Measurements from ENCODE around the gene ZNF311. TPM values are rescaled to one million over a fixed set of nuclear protein-coding genes. Genes with fewer than 3 reads are reported as not detected.
A peak's percentile ranks its signal among the peaks of the same experiment; 100 is the strongest.

The ZNF311 gene
- polyA plus RNA-seq, 1 donor (not counting 4 experiments of a cell fraction or from before 2014, with no cell fraction given) = 2.7 TPM

DNA sequence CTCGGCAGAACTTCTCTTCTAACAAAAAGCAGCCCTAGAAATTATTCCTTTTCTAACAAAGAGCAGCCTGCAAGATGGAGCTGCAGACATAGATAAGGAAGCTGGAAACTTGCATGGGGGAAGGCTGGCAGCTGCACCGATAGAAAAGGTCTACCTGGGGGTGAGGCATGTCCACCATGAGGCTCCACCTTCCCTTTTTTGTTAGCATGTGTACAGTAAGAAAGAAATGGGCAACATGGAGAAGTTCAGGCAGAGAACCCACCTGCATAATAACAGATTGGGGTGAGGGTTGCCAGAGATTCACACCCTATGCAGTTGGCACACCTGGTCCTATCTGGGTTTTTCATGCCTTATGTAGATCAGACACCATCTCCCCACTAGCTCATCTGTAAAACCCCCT lies 25.4 kb downstream of the ZNF311 start:
- Histone ChIP-seq H3K4me1 (ENCODE audit: control insufficient read depth, extremely low read depth, insufficient read depth, low read length) (peaks cover 35% of the 10 kb centered on the region), H3K27me3 (ENCODE audit: control insufficient read depth, extremely low read depth, insufficient read depth, low read length) (no peaks in the 10 kb centered on the region), H3K36me3 (ENCODE audit: control insufficient read depth in 2 of 2, extremely low read depth in 1 of 2, insufficient read depth in 2 of 2, low read length in 2 of 2) (no peaks in the 10 kb centered on the region), H4K20me1 (ENCODE audit: control insufficient read depth, extremely low read depth, insufficient read depth, low read length) (no peaks in the 10 kb centered on the region), H3K4me3 (ENCODE audit: control insufficient read depth in 2 of 3, extremely low read depth in 1 of 3, insufficient read depth in 2 of 3, low read depth in 1 of 3, low read length in 3 of 3) (no peak overlapping the region), H3K27ac (ENCODE audit: control insufficient read depth, insufficient read depth, low read length) (no peak overlapping the region), H3K79me2 (ENCODE audit: control insufficient read depth, insufficient read depth, low read length) (no peaks in the 10 kb centered on the region), H3K9ac (ENCODE audit: control insufficient read depth, extremely low read depth, insufficient read depth, low read length) (no peak overlapping the region), H3K9me3 (ENCODE audit: control insufficient read depth, low read depth, low read length) (no peaks in the 10 kb centered on the region), H2AFZ (ENCODE audit: control insufficient read depth, low read length) (no peak overlapping the region), H3K9me1 (ENCODE audit: control insufficient read depth, extremely low read depth, insufficient read depth, low read length) (no peaks in the 10 kb centered on the region), H3K4me2 (ENCODE audit: control insufficient read depth, extremely low read depth, insufficient read depth, low read depth, low read length) (no peak overlapping the region)
- DNase-seq (ENCODE audit: low read depth, low spot score) (no peak), FAIRE-seq (no peak)
- dilution Hi-C loops (cut with MboI; ENCODE audit: extremely low pct_ligation_motif_present, low sequenced_read_pairs) = no loop called here
- TF ChIP-seq CTCF (optimal IDR thresholded peaks at IDR 0.05 in 1 of 3, IDR thresholded peaks at IDR 0.05 in 1 of 3, conservative IDR thresholded peaks at IDR 0.05 in 1 of 3; ENCODE audit: extremely low read depth in 1 of 3, insufficient read depth in 2 of 3, low read length in 3 of 3) (no peak), EZH2 (IDR thresholded peaks at IDR 0.05; ENCODE audit: low read length) (no peak)

GRCh38 chr6:28978959-28979561 lies 26.1 kb downstream of the ZNF311 start:
- DNase-seq (ENCODE audit: low read depth, low spot score) = no peak
- Histone ChIP-seq H2AFZ (ENCODE audit: control insufficient read depth, low read length) (no peak overlapping the region), H3K9ac (ENCODE audit: control insufficient read depth, extremely low read depth, insufficient read depth, low read length) (no peak overlapping the region), H3K4me1 (ENCODE audit: control insufficient read depth, extremely low read depth, insufficient read depth, low read length) (peaks cover 32% of the 10 kb centered on the region), H4K20me1 (ENCODE audit: control insufficient read depth, extremely low read depth, insufficient read depth, low read length) (no peaks in the 10 kb centered on the region), H3K4me3 (ENCODE audit: control insufficient read depth in 2 of 3, extremely low read depth in 1 of 3, insufficient read depth in 2 of 3, low read depth in 1 of 3, low read length in 3 of 3) (no peak overlapping the region), H3K27ac (ENCODE audit: control insufficient read depth, insufficient read depth, low read length) (peak overlapping the region; percentile 94), H3K36me3 (ENCODE audit: control insufficient read depth in 2 of 2, extremely low read depth in 1 of 2, insufficient read depth in 2 of 2, low read length in 2 of 2) (no peaks in the 10 kb centered on the region), H3K27me3 (ENCODE audit: control insufficient read depth, extremely low read depth, insufficient read depth, low read length) (no peaks in the 10 kb centered on the region), H3K4me2 (ENCODE audit: control insufficient read depth, extremely low read depth, insufficient read depth, low read depth, low read length) (no peak overlapping the region), H3K9me3 (ENCODE audit: control insufficient read depth, low read depth, low read length) (no peaks in the 10 kb centered on the region), H3K9me1 (ENCODE audit: control insufficient read depth, extremely low read depth, insufficient read depth, low read length) (no peaks in the 10 kb centered on the region), H3K79me2 (ENCODE audit: control insufficient read depth, insufficient read depth, low read length) (no peaks in the 10 kb centered on the region)
- dilution Hi-C loops (cut with MboI; ENCODE audit: extremely low pct_ligation_motif_present, low sequenced_read_pairs) = no loop called here
- no peak for TF ChIP-seq EZH2 (IDR thresholded peaks at IDR 0.05; ENCODE audit: low read length)
- no peak for TF ChIP-seq CTCF (optimal IDR thresholded peaks at IDR 0.05 in 1 of 3, IDR thresholded peaks at IDR 0.05 in 1 of 3, conservative IDR thresholded peaks at IDR 0.05 in 1 of 3; ENCODE audit: extremely low read depth in 1 of 3, insufficient read depth in 2 of 3, low read length in 3 of 3)
- FAIRE-seq = no peak
